NCI-H1048 (cell line): ENCODE data around the gene IFT88.
A peak's percentile ranks its signal among the peaks of the same experiment; 100 is the strongest.

Source experiments
- DNase-seq: peaks from one replicate; lab custom pipeline; 2025; lab: John Stamatoyannopoulos, UW

IFT88 gene

GRCh38 chr13:20686167-20686566 is 119.2 kb downstream of the IFT88 start:
- DNase-seq: no peak

DNA sequence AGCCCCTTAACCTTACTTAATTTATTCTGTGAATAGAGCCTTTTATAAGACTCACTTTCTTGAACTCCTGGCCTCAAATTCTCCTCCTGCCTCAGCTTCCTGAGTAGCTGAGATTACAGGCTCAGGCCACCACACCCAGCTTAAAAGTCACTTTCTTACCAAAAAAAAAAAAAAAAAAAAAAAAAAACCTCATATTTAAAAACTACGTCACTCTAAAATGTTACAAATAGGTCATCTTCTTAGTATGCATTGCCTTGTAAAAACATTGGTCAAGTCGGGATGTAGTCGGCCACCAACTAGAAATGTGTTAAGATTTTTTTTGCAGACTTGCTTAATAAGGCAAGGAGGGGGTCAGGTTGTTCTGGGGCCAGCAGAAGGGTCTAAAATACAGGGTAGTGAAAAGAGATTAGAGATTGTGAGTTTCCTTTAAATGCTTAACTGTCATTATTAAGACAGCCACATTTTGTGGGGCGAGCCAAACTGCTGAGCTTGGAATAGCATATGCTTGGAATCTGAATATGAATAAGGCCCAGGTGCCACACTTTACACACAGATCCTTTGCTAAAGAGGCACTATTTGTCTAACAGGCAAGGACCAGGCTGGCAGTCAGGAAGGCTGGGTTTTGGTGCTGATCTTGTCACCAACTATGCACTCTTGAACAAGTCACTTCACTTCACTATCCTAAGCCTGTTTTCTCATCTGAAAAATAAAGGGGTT is 120.1 kb downstream of the IFT88 start:
- DNase-seq: no peak

- DNase-seq: no peak
Observed at GRCh38 chr13:20689291-20689690, 122.3 kb downstream of the IFT88 start.

DNA sequence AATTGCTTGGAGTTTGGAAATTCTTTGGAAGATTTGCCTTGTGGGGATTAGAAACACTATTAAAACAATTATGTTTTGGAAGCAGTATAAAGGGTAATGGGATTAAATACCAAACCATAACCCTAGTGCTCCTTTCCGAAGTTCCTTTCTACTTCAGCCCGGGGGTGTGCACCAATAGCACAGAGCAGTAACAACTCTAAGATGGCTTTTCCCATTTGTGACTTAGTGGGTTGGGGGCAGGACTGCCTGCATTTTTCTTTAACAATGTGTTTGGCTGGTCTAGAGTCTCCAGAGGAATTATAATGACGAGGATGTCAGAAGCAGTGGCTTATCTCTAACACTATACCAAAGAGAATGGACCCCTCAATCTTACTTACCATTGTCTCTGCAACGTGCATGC is 124.7 kb downstream of the IFT88 start:
- no peak for DNase-seq

GRCh38 chr13:20696073-20696472 is 129.1 kb downstream of the IFT88 start:
- no peak for DNase-seq

DNA sequence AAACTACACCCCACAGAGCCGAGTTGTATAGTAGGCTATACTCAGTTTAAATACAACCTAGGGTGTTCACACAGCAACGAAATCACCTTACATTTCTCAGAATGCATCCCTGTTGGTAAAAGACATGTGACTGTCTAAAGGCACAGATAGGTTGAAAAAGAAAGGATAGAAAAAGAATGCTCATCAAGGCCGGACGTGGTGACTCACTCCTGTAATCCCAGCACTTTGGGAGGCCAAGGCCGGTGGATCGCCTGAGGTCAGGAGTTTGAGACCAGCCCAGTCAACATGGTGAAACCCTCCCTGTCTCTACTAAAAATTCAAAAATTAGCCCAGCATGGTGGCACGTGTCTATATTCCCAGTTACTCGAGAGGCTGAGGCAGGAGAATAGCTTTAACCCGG is 132.8 kb downstream of the IFT88 start:
- DNase-seq: no peak

DNA sequence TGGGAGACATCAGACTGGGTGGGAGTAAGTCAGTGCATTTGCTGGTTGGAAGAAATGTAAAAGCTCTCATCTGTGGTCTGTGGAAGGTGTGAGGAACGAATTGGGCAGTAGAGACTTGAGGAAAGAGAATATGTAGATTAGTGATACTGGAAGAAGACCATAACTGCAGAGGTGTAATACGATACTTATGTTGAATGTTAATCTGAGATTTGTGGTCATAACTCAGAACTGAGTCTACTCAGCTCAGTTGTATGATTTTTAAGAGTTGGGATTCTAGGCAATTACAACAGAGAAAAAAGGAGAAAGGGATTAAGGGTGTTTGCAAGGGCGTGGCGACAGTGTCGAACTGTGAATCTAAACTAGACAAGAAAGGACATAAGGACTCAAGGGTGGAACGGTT is 133.3 kb downstream of the IFT88 start:
- no peak for DNase-seq

GRCh38 chr13:20701461-20701860 is 134.5 kb downstream of the IFT88 start:
- no peak for DNase-seq

GRCh38 chr13:20702530-20702914 is 135.6 kb downstream of the IFT88 start:
- DNase-seq: no peak

- DNase-seq: no peak
Observed at GRCh38 chr13:20702915-20703779, 136.2 kb downstream of the IFT88 start, which contains the start of gene IL17D. Gene IL17D, plus strand, starts transcription at chr13:20703699. Its CDS starts 303 bp downstream, at chr13:20704002.

DNA sequence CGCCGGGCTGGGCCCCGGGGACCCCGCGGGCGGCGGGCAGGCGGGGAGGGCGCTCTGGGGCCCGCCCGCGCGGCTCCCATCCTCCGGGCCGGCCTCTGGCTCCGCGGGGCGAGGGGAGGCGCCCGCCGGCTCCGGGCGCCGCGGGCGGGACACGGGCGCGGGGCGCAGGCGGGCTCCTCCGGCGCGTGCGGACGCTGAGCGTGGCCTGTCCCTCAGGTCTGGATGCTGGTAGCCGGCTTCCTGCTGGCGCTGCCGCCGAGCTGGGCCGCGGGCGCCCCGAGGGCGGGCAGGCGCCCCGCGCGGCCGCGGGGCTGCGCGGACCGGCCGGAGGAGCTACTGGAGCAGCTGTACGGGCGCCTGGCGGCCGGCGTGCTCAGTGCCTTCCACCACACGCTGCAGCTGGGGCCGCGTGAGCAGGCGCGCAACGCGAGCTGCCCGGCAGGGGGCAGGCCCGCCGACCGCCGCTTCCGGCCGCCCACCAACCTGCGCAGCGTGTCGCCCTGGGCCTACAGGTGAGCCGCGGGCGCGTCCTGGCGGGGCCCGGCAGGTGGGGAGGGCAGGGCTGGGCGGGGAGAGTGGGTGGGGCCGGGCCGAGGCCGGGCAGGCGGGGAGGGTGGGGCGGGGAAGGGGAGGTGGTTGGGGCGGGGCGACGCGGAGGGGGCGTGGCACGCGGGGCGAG is 137.0 kb downstream of the IFT88 start:
- DNase-seq: peak; percentile 59

GRCh38 chr13:20704459-20705069 is 137.6 kb downstream of the IFT88 start:
- DNase-seq: no peak

DNA sequence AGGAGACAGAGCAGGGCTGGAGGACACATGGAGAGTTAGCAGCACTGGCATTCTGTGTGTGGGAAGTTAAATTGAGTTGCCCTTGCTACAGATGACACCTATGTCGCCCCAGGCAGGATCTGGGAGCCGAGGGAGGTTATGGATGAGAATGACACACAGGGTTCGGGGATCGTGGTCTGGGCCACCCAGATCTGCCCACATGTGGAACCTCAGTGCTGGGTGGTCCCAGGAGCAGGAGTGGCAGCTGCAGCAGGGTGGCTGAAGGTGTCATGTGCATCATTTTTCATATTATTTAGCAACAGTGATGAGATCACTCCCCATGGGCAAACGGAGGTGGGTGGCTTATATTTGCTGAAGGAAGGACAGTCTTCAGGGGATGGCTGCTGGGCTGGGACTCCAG is 139.7 kb downstream of the IFT88 start:
- no peak for DNase-seq

DNA sequence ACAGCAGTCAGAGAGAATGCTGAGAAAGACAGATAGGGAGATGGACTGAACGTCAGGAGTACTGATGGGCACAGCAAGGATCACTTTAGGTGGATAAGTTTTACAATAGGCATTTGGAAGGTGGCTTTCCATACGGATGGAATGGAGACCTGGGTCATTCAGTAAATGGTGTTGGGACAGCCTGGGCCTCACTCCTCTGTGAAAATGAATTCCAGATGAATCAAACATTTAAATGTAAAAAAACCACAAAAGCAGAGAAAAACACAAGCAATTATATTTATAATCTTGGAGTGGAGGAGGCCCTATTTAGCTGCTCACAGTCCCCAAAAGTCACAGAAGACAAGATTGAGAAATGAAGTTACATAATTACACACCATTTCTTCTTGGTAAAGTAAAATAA is 141.3 kb downstream of the IFT88 start:
- no peak for DNase-seq

DNA sequence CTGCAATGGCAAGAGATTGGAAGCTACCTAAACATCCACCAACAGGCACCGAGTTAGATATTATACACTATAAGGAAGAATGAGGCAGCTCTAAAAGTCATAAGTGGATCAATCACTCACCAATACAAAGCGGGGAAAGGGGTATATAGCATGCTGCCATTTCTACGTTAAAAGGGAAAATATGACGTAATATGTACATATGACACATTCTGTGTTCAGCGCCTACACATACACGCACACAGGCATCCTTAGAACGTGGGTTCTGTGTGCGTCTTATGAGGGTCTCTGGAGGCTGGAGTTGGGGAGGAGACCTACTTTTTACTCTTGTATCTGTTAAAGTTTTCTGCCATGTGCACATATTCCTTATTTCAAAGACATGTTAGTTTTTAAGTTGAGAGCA is 142.4 kb downstream of the IFT88 start:
- DNase-seq: no peak

DNA sequence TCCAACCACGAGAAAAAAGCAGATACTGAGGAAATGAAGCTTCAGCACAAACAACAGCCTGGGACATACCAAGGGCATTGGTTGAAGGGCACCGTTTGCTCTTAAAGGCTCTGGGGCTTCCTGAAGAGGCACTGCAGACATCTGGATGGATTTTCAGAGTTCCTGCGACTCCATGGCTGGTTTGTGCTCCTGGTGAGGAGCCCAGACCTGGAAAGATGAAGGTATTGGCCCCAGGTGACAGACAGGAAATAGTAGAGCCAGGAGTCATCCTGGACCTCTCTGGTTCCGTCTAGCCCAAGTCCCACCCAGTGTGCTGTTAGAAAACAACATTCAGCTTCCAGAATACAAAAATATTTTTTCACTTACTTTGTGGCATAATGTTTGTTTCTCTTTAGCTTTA is 142.8 kb downstream of the IFT88 start:
- no peak for DNase-seq

DNA sequence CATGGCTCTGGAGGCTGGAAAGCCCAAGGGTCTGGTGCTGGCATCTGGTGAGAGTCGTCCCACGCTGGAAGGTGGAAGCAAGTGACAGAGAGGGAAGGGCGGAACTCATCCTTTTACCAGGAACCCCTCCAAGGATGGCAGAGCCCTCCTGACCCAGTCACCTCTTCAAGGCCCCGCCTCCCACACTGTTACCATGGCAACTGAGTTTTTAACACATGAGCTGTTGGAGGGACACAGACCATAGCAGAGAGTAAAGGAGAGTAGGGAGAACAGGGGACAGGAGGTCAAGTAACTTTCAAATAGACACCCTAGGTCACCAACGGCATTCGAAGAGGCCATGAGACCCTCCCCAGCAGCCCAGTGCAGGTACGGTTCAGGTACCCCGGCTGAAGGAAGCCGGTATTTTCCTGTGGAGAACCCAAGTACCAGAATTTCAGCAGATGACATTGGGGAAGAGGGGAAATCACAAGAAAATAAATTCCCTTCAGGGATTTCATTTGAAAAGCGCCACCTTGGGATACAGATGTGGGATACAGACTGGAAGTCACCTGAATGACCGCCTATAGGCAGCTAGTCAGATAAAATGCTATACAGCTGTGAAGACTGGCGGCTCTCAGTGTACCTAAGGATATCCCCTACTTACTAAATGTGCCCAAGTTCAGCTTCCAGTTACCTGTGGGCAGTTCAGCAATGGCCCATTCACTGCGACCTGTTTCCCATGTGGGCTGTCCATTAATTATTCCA is 144.5 kb downstream of the IFT88 start:
- no peak for DNase-seq

GRCh38 chr13:20713014-20713376 is 146.0 kb downstream of the IFT88 start:
- DNase-seq: no peak

- no peak for DNase-seq
Observed at GRCh38 chr13:20713751-20714150, 146.8 kb downstream of the IFT88 start.

- no peak for DNase-seq
Observed at GRCh38 chr13:20714161-20714560, 147.2 kb downstream of the IFT88 start.

- DNase-seq: no peak
Observed at GRCh38 chr13:20714563-20715329, 147.8 kb downstream of the IFT88 start.
